NCI-H446 (cell line): ENCODE measurements around the gene CRB3.

Experiments
- DNase-seq, 2 experiments: peaks; one replicate each; lab custom pipeline; 2025; lab: John Stamatoyannopoulos, UW

Gene CRB3

GRCh38 chr19:6433165-6433564, 30.9 kb upstream of the CRB3 start:
- no peak for DNase-seq

GRCh38 chr19:6433663-6434062, 30.4 kb upstream of the CRB3 start, which contains the start of gene SLC25A41:
TSS of gene SLC25A41 (minus strand) at chr19:6433763. CDS start at chr19:6433693, 70 bp downstream.
- DNase-seq = no peak

GRCh38 chr19:6439743-6440142, 24.3 kb upstream of the CRB3 start:
- no peak for DNase-seq

- DNase-seq = no peak
Measured at GRCh38 chr19:6440905-6441304, 23.2 kb upstream of the CRB3 start.

- no peak for DNase-seq
Measured at GRCh38 chr19:6442087-6442688, 21.9 kb upstream of the CRB3 start.

GRCh38 chr19:6443986-6444385, 20.1 kb upstream of the CRB3 start:
- DNase-seq = no peak

- DNase-seq = no peak
Measured at GRCh38 chr19:6446452-6446851, 17.6 kb upstream of the CRB3 start.

- DNase-seq = no peak
Measured at GRCh38 chr19:6448045-6448444, 16.0 kb upstream of the CRB3 start.

- DNase-seq = no peak
Measured at GRCh38 chr19:6450166-6450565, 13.9 kb upstream of the CRB3 start.

GRCh38 chr19:6451583-6452222, 12.4 kb upstream of the CRB3 start:
- DNase-seq = no peak

GRCh38 chr19:6452223-6452614, 11.9 kb upstream of the CRB3 start:
- DNase-seq = no peak

GRCh38 chr19:6452899-6453298, 11.2 kb upstream of the CRB3 start:
- no peak for DNase-seq

- no peak for DNase-seq
Measured at GRCh38 chr19:6453951-6454565, 10.0 kb upstream of the CRB3 start.

- no peak for DNase-seq
Measured at GRCh38 chr19:6455924-6456323, 8.1 kb upstream of the CRB3 start.

- DNase-seq = no peak
Measured at GRCh38 chr19:6457958-6458694, 5.9 kb upstream of the CRB3 start.

- DNase-seq = no peak
Measured at GRCh38 chr19:6458695-6459261, 5.3 kb upstream of the CRB3 start.

- peak; percentile 60 to 87 for DNase-seq
Measured at GRCh38 chr19:6459262-6460098, 4.6 kb upstream of the CRB3 start, which contains the start of gene SLC25A23. TSS of gene SLC25A23 (minus strand) at chr19:6459792. CDS start at chr19:6459628, 164 bp downstream.

- peak; percentile 96 to 99 for DNase-seq
Measured at GRCh38 chr19:6460099-6460884, 3.8 kb upstream of the CRB3 start.

- DNase-seq = no peak
Measured at GRCh38 chr19:6465006-6465405, 935 bp downstream of the CRB3 start.

- DNase-seq = no peak
Measured at GRCh38 chr19:6465663-6466062, 1.6 kb downstream of the CRB3 start.
